Vagina (tissue), 2 donors: Measurements from ENCODE around the gene EMSY.

ENCODE experiments used
- POLR2A ChIP-seq, 2 donors: fragments of 450-650 bp; IDR thresholded peaks; one replicate each; pipeline ENCODE4 v1.6.1; 2017; ENCODE audit warnings: antibody characterized with exemption in 2 of 2, mild to moderate bottlenecking in 2 of 2, moderate library complexity in 2 of 2
- TF ChIP-seq, protein P1 (sequence below), 3 experiments: fragments of 450-650 bp in 2 of 3; fragments of 200-600 bp in 1 of 3; sonication (generic) in 1 of 3; IDR thresholded peaks; one replicate each; pipeline ENCODE4 v1.5.1; 2017 to 2019; ENCODE audit warnings: antibody characterized with exemption in 3 of 3, mild to moderate bottlenecking in 2 of 3, moderate library complexity in 2 of 3

GRCh38 chr11:76445121-76446084 lies 585 bp downstream of the EMSY start:
- TF ChIP-seq POLR2A (IDR thresholded peaks at IDR 0.05), result peak in 1 of 2 donors; percentile 40
- TF ChIP-seq, protein P1, sequence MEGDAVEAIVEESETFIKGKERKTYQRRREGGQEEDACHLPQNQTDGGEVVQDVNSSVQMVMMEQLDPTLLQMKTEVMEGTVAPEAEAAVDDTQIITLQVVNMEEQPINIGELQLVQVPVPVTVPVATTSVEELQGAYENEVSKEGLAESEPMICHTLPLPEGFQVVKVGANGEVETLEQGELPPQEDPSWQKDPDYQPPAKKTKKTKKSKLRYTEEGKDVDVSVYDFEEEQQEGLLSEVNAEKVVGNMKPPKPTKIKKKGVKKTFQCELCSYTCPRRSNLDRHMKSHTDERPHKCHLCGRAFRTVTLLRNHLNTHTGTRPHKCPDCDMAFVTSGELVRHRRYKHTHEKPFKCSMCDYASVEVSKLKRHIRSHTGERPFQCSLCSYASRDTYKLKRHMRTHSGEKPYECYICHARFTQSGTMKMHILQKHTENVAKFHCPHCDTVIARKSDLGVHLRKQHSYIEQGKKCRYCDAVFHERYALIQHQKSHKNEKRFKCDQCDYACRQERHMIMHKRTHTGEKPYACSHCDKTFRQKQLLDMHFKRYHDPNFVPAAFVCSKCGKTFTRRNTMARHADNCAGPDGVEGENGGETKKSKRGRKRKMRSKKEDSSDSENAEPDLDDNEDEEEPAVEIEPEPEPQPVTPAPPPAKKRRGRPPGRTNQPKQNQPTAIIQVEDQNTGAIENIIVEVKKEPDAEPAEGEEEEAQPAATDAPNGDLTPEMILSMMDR (IDR thresholded peaks at IDR 0.05), result no peak
